HCT116 (cell line): ENCODE measurements around the gene OR5B21. TPM values are rescaled to one million over a fixed set of nuclear protein-coding genes. Genes with fewer than 3 reads are reported as not detected.

ENCODE experiments used
- ATAC-seq: fragments of 200-7000 bp; cut with Tn5 transposase; 2 replicates; pipeline ENCODE4 v1.9.1; 2020; ENCODE audit warnings: mild to moderate bottlenecking, moderate library complexity
- BruUV-seq: library from RNA; stranded (reverse); fragments of 400-500 nt; replicated peaks from 2 replicates; lab custom pipeline; 2021; lab: Mats Ljungman, UMichigan
- CTCF ChIA-PET: fragments of 300-600 bp; sonication (Branson Sonifier 250); formaldehyde crosslinking; loops from one replicate; lab custom pipeline; 2021; ENCODE audit warnings: antibody characterized with exemption; lab: Charles Lee
- POLR2A ChIA-PET: fragments of 300-600, 350-600 bp; sonication (Branson Sonifier 250); formaldehyde crosslinking; loops from one replicate; lab custom pipeline; 2021; ENCODE audit warnings: antibody characterized with exemption; lab: Charles Lee
- RAD21 ChIA-PET, 2 experiments: fragments of 300-600 bp; sonication (Branson Sonifier 250); formaldehyde crosslinking; loops; one replicate each; lab custom pipeline; 2023; ENCODE audit warnings: low total read pairs in 2 of 2; ENCODE audit not compliant: uncharacterized antibody in 2 of 2, unreplicated experiment in 2 of 2, low non-redundant PET in 1 of 2; lab: Charles Lee
- DNase-seq: peaks from one replicate; pipeline ENCODE4 v3.0.0-alpha.2; 2010; ENCODE audit warnings: low read depth, low spot score
- H2AFZ ChIP-seq: fragments of 200-600 bp; shearing (Covaris generic), sonication (generic); 2 replicates; pipeline ENCODE4 v1.6.1; 2017; ENCODE audit warnings: low read depth, mixed run types, mixed read lengths, antibody characterized with exemption, low read length; ENCODE audit not compliant: poor library complexity, severe bottlenecking
- H3K27ac ChIP-seq: 2 replicates; pipeline ENCODE4 v1.5.1; 2012; ENCODE audit warnings: low read depth, low read length
- H3K27me3 ChIP-seq: fragments of 200-600 bp; sonication (generic); 2 replicates; pipeline ENCODE4 v1.6.1; 2016; ENCODE audit warnings: mixed run types, low read length, mixed read lengths; ENCODE audit not compliant: insufficient read depth
- H3K36me3 ChIP-seq, 2 experiments: fragments of 200-500 bp in 1 of 2; fragments of 200-600 bp in 1 of 2; sonication (Bioruptor generic) in 1 of 2; sonication (generic) in 1 of 2; 2 replicates each; pipeline versions ENCODE4 v1.5.1 to v1.6.1; 2014 to 2016; ENCODE audit warnings: low read length in 2 of 2, inconsistent platforms in 1 of 2, mixed read lengths in 1 of 2, mixed run types in 1 of 2; ENCODE audit not compliant: insufficient read depth in 2 of 2, control insufficient read depth in 1 of 2
- H3K4me1 ChIP-seq, 2 experiments: fragments of 200-600 bp in 1 of 2; sonication (generic) in 1 of 2; 2 replicates each; pipeline versions ENCODE4 v1.5.1 to v1.6.1; 2012 to 2017; ENCODE audit warnings: low read length in 2 of 2, inconsistent platforms in 1 of 2, mild to moderate bottlenecking in 1 of 2, mixed read lengths in 1 of 2, mixed run types in 1 of 2, moderate library complexity in 1 of 2; ENCODE audit not compliant: insufficient read depth in 2 of 2, control insufficient read depth in 1 of 2
- H3K4me2 ChIP-seq: fragments of 200-600 bp; sonication (generic); 2 replicates; pipeline ENCODE4 v1.6.1; 2017; ENCODE audit warnings: mixed run types, low read length, mixed read lengths
- H3K4me3 ChIP-seq, 2 experiments: fragments of 200-600 bp in 1 of 2; sonication (generic) in 1 of 2; replicated peaks in 1 of 2; 2 replicates each; pipeline ENCODE4 v1.5.1; 2011 to 2016; ENCODE audit warnings: low read length in 2 of 2, control low read depth in 1 of 2, low read depth in 1 of 2, mild to moderate bottlenecking in 1 of 2, mixed read lengths in 1 of 2, mixed run types in 1 of 2
- H3K79me2 ChIP-seq: fragments of 200-600 bp; sonication (generic); 2 replicates; pipeline ENCODE4 v1.6.1; 2017; ENCODE audit warnings: mild to moderate bottlenecking, mixed run types, low read length, moderate library complexity, mixed read lengths; ENCODE audit not compliant: insufficient read depth
- H3K9ac ChIP-seq: fragments of 200-600 bp; sonication (generic); 2 replicates; pipeline ENCODE4 v1.6.1; 2016; ENCODE audit warnings: low read length, mixed read lengths
- H3K9me2 ChIP-seq: fragments of 200-600 bp; sonication (generic), shearing (Covaris generic); 2 replicates; pipeline ENCODE4 v1.6.1; 2017; ENCODE audit warnings: mixed run types, mild to moderate bottlenecking, moderate library complexity; ENCODE audit not compliant: insufficient read depth
- H3K9me3 ChIP-seq, 2 experiments: fragments of 200-500 bp in 1 of 2; fragments of 200-600 bp in 1 of 2; sonication (Bioruptor generic) in 1 of 2; sonication (generic) in 1 of 2; 2 replicates each; pipeline ENCODE4 v1.6.1; 2014 to 2017; ENCODE audit warnings: low read length in 2 of 2, mixed read lengths in 2 of 2, inconsistent platforms in 1 of 2, low read depth in 1 of 2, mild to moderate bottlenecking in 1 of 2, mixed run types in 1 of 2, moderate library complexity in 1 of 2; ENCODE audit not compliant: control insufficient read depth in 1 of 2, insufficient read depth in 1 of 2
- H4K20me1 ChIP-seq: fragments of 200-600 bp; sonication (generic), shearing (Covaris generic); 2 replicates; pipeline ENCODE4 v1.6.1; 2017; ENCODE audit warnings: mixed run types, mild to moderate bottlenecking, moderate library complexity; ENCODE audit not compliant: insufficient read depth
- CEBPB ChIP-seq: IDR thresholded peaks from 2 replicates; pipeline ENCODE4 v1.6.1; 2012; ENCODE audit warnings: low read depth
- EGR1 ChIP-seq: IDR thresholded peaks from 2 replicates; pipeline ENCODE4 v1.6.1; 2012; ENCODE audit warnings: low read depth
- EZH2phosphoT487 ChIP-seq: fragments of 200-600 bp; IDR thresholded peaks from 2 replicates; pipeline ENCODE4 v1.6.1; 2018; ENCODE audit warnings: antibody characterized with exemption, borderline replicate concordance
- FOSL1 ChIP-seq: IDR thresholded peaks from 2 replicates; pipeline ENCODE4 v1.6.1; 2012; ENCODE audit warnings: low read depth
- MAX ChIP-seq: IDR thresholded peaks from 2 replicates; pipeline ENCODE4 v1.6.1; 2012
- POLR2AphosphoS5 ChIP-seq: IDR thresholded peaks from 2 replicates; pipeline ENCODE4 v1.6.1; 2011; ENCODE audit warnings: mild to moderate bottlenecking, low read depth, low read length, moderate library complexity
- RAD21 ChIP-seq: IDR thresholded peaks from 2 replicates; pipeline ENCODE4 v1.6.1; 2012; ENCODE audit warnings: low read depth, mild to moderate bottlenecking
- REST ChIP-seq: IDR thresholded peaks from 2 replicates; pipeline ENCODE4 v1.6.1; 2012; ENCODE audit warnings: low read depth
- SIN3A ChIP-seq: IDR thresholded peaks from 2 replicates; pipeline ENCODE4 v1.6.1; 2012; ENCODE audit warnings: low read depth
- SP1 ChIP-seq: IDR thresholded peaks from 2 replicates; pipeline ENCODE4 v1.6.1; 2012; ENCODE audit warnings: low read depth
- SRF ChIP-seq: IDR thresholded peaks from 2 replicates; pipeline ENCODE4 v1.6.1; 2012; ENCODE audit warnings: low read depth
- TCF7L2 ChIP-seq: IDR thresholded peaks from 2 replicates; pipeline ENCODE4 v1.7.0; 2011; ENCODE audit warnings: borderline replicate concordance, inconsistent platforms; ENCODE audit not compliant: insufficient read depth, insufficient read length; ENCODE audit errors: extremely low read depth
- intact Hi-C: fragments of 100-400 bp; cut with micrococcal nuclease; formaldehyde crosslinking; loops from 2 replicates; pipeline ENCODE4 v1.10.0; 2022
- total RNA-seq: library from RNA; stranded (reverse); gene quantifications from one replicate; pipeline ENCODE4 v1.2.1, GENCODE V29; 2021; ENCODE audit not compliant: unreplicated experiment

Gene OR5B21
- total RNA-seq, 1 experiment from 2014 or later = not detected

GRCh38 chr11:58503361-58503856, 4.5 kb downstream of the OR5B21 start (continued):
- no peak for TF ChIP-seq SP1

- ChIA-PET POLR2A (no interaction called here), RAD21 (no interaction called here), CTCF (no interaction called here)
- 0 out of 2 replicates have a peak, but pooled peaks cover 10% of the 10 kb centered on the region for H3K27me3 ChIP-seq
- H4K20me1 ChIP-seq = no peaks in the 10 kb centered on the region
- H3K36me3 ChIP-seq = no peaks in the 10 kb centered on the region
- BruUV-seq = no TSS peak
- H3K4me1 ChIP-seq = no peaks in the 10 kb centered on the region
- H3K9ac ChIP-seq = no peak overlapping the region
- H3K79me2 ChIP-seq = no peaks in the 10 kb centered on the region
- DNase-seq (no peak), ATAC-seq (no peak)
- no peak overlapping the region for H3K4me3 ChIP-seq
- no peak overlapping the region for H3K27ac ChIP-seq
- H3K4me2 ChIP-seq = no peak overlapping the region
- H3K9me2 ChIP-seq = no peaks in the 10 kb centered on the region
- TF ChIP-seq TCF7L2 (no peak), SIN3A (no peak), SP1 (no peak), EGR1 (no peak), SRF (no peak), RAD21 (no peak), POLR2AphosphoS5 (no peak), REST (no peak), MAX (no peak), FOSL1 (no peak), EZH2phosphoT487 (no peak), CEBPB (no peak)
- no peaks in the 10 kb centered on the region for H3K9me3 ChIP-seq
- intact Hi-C loops = no loop called here
- H2AFZ ChIP-seq = no peak overlapping the region
These were observed 5.9 kb downstream of the OR5B21 start for GRCh38 chr11:58502004-58502403.
